ENCODE results near the gene TCP11. TPM values are rescaled to one million over a fixed set of nuclear protein-coding genes. Genes with fewer than 3 reads are reported as not detected.
"Not testable (repeated sequence)": the region's sequence is repeated elsewhere in the genome, so short reads cannot be mapped to it uniquely, and the experiment has no call there.

Gene TCP11
- total RNA-seq, 1 donor from 2014 or later: not detected

DNA sequence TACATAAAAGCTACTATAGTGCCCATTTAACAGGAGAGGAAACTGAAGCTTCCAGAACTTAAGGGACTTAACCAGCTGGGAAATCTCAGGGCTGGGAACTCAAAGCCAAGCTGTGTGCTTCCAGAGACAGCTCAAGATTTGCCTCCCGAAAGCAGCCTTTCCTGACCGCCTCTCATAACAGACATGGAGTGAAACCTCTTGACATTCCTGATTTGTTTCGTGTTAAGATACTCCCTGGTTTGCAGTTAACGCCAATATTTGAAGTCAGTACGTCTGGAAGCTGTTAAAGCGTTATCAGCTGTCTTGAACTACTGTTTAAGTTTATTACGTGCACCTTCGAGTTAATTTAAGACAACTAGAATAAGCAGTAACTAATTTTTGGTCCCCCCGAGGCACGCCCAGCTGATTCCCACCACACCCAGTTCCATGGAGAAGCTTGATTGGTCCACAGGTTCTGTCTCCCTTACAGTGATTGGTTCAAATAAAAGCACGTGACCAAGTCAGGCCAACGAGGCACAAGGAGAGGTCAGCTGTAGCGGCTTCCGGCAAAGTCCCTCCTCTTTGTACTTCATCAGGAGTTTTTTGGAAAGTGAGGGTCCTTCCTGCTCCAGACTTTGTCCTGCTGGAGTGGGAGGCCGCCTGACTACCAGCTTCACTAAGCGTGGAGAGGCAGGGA, 8.9 kb upstream of the TCP11 start:
- intact Hi-C loops (cut with micrococcal nuclease): loop anchor here (5.0 kb wide), 2 partner anchors 57 to 92 kb away; no protein-coding TSS in a partner anchor
- ATAC-seq: no peak
- DNase-seq: no peak

DNA sequence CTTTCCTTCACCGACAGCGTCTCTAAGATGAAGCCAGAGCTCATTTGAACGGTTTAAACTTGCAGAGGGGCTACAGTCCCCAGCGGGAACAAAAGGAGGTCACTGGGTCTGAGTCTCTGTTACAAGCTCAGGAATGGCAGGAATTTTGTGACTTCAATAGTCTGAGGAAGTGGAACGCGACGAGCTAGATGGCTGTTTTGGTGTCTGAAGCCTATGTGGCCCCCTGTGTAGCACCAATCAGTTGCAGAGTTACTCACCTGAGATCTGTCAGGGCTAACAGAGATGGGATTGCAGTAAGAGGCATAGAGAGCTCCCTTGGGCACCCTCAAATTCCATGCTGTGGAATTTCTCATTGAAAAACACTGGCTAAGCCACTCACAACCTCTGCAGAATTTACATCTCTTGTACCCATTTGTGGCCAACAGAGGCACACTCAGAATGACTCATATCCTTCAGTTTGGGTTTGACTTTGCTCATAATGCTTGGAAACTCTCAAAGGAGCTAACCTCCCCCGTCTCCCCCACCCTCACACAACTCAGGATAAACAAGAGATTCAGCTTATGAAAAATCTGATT, 7.1 kb upstream of the TCP11 start:
- ATAC-seq: no peak
- no peak for DNase-seq
- intact Hi-C loops (cut with micrococcal nuclease): loop anchor here (5.0 kb wide), 2 partner anchors 59 to 94 kb away; no protein-coding TSS in a partner anchor

DNA sequence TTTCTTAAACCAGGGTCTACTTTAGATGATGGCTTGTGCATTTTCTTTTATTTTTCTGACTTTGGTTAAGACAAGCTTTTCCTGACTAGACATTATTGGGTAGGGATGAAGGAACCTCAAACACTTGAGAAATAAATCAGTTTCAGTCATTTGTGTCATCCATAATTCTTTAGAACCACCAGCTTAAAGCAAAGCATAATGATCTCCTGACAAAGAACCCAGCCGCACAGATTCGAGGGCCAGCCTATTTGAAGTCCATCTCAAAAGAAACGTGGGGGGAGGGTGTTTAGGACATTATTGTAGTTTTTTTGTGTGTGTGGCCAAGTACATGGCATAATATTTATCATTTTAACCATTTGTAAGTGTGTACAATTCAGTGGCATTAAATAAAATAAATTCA, 6.3 kb upstream of the TCP11 start:
- ATAC-seq: no peak
- intact Hi-C loops (cut with micrococcal nuclease): loop anchor here (5.0 kb wide), 2 partner anchors 60 to 95 kb away; no protein-coding TSS in a partner anchor
- no peak for DNase-seq

DNA sequence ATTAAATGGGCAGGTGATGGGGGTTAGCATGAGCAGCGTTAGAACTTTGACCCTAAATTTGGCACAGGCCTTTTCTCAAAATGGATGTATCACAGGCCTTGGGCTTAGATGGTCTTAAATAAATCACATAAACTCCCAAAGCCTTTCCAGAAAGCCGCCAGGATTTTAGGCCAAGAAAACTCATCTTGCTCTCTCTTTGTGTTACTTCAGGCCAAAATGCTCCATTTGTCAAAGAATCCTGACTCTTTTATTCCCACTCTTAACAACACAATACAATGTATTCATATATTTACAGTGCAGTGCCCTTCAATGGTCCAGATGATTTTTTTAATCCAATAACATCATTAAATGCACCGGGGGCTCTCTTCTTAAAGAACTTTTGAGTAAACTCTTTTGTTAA, 5.9 kb upstream of the TCP11 start:
- intact Hi-C loops (cut with micrococcal nuclease): loop anchor here (5.0 kb wide), 2 partner anchors 60 to 95 kb away; no protein-coding TSS in a partner anchor
- no peak for DNase-seq
- ATAC-seq: no peak

DNA sequence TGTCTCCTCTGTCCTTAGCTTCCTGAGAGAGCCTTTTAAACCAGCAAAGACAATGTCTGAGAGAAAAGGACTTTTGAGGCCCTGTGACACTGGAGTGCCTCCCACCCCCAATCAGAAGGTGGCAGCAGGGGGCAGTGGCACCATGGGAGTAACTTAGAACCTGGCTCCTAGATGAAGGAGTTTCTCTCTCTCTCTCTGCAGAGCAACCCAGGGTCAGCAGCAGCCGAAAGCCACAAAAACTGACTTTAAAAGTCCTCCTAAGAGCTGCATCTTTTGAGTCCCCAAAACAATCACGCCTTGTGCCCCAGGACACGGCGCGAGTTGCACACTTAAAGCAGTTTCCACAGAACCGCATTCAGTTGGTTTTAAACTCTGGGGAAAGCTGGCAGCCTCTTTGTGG, 5.3 kb upstream of the TCP11 start:
- peak; percentile 64 for DNase-seq
- intact Hi-C loops (cut with micrococcal nuclease): loop anchor here (5.0 kb wide), 2 partner anchors 61 to 96 kb away; no protein-coding TSS in a partner anchor

DNA sequence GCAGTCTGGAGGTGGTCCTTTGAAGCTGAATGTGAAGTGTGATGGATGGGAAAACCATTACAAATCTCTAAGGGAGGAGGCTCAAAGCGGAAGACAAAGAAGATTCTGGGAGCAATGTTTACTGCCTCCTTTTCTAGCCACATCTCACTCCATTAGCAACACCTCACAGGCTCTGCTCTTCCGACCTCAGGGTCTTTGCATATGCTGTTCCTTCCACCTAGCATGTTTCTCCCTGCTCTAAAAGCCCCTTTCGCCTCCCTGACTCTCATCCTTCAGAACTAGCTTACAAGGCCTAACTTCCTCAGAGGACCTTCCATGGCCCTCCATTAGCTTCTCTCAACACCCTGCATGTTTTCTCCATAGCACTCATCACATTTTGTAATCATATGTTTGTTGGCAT, 4.6 kb upstream of the TCP11 start:
- DNase-seq (no peak), ATAC-seq (no peak)
- intact Hi-C loops (cut with micrococcal nuclease): loop anchor here (5.0 kb wide), 2 partner anchors 62 to 97 kb away; no protein-coding TSS in a partner anchor

More for the DNA sequence above, 5.3 kb upstream of the TCP11 start:
- ATAC-seq: peak; percentile 93

DNA sequence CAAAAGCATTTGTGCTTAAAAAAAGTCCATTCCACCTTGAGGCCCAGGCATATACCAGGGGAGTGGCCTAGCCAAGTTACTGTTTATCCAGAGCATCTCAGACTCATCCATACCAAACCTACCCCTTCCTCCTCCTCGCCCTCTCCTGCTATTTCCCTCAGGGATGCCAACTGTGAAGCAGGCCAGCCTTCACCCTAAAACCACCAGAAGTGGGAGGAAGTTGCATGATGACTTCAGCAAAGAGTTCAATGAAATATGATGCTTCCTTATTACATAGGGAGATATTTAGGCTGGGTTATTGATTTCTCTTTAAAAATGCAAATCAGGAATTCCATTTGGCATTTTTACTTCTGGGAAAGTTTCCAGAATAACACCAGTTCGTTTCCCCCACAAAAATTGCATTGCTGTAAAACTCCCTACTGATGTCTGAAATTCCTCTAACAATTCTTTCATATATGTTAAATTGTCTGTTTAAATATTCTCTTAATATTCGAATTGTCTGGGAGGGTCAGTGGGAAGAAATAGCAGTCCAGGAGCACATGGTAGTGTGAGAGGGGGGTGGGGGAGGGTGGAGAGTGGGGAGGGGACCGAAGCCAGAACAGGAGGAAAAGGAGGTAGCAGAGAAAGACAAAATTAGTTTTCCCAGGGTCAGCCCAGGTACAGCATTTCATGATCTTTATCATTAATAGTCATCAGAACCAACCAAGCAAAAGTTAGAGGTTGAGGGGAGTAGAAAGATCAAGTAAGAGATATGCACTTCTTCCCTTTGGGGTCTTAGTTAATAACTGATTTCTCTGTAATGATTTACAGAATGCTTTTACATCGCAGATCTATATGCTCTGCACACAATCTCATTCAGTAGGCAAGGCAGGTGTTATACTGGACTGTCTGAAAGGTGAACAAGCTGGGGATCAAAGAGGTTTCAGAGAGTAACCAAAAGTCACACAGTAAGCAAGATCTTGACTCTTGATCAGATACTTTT, 1.7 kb upstream of the TCP11 start:
- no peak for ATAC-seq
- DNase-seq: no peak
- intact Hi-C loops (cut with micrococcal nuclease): no loop called here

DNA sequence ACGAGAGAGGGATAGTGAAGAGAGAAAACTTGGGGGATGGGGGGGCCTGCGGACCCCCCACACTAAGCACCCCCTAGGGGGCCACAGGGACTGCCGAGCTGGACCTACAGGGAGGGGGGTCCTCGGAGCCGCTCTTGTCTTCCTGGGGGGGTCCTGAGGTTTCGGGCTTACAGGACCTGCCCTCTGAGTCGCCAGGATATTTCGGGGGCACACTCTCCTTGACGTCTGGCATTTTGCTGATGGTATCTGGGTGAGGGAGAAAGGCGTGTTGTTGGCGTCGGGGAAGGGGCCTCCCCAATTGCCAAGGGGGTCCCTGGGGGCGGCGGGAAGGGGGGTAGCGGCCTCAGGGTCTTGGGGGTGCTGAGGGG, 516 bp downstream of the TCP11 start:
- DNase-seq (no peak), ATAC-seq (no peak)
- intact Hi-C loops (cut with micrococcal nuclease): loop anchor here (2.0 kb wide), 1 partner anchor 154 kb away; no protein-coding TSS in a partner anchor

DNA sequence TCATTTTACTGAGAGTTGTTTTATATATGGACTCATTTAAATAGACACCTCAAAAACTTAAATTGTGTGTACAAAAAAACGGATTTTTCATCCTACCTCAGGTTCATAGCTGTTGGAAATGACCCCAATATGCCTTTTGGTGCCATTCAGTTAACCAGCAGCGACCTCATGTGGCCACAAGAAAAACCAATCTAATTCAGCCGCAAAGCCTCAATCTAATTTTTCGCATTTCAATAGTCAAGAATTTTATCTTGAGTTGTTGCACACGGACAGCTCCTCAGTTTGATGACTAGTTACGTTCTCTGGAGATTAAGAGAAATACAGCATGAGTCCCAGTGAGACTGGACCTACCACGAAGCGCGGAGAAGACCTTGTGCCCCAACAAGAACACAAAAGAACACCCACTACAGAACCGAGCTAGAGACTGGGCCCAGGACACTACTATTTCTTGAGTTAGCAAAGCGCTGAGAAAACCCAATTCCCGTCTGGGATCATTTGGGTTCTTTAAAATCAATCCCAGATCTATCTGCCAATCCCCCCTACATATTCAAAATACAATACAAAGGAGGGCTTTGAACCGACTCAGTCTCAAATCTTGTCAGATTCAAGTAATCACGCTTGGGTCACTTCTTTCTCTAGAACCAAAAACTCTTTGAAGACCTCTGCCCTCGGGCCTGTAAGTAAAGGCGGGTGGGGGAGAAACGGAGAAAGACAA, 1.1 kb downstream of the TCP11 start:
- ATAC-seq (peak; percentile 61), DNase-seq (no peak)
- intact Hi-C loops (cut with micrococcal nuclease): loop anchor here (2.0 kb wide), 1 partner anchor 153 kb away; no protein-coding TSS in a partner anchor

DNA sequence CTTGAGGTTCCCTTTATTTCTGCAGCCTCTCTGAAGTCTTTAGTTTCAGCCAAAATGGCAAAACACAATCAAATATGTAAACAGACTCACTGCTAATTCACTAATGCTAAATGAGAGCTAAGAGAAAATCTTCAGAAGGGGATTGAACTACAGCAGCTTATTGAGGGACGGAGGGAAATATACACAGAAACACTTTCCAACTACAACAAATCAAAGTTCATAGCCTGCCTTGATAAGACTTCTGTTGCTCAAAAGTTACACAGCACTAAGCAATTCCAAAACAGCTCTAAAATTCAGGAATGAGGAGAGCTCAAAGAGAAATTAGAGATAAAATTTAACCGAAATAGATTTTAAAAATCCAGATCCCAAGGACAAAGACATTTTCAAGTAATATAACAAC, 1.7 kb downstream of the TCP11 start:
- ATAC-seq: no peak
- intact Hi-C loops (cut with micrococcal nuclease): no loop called here

DNA sequence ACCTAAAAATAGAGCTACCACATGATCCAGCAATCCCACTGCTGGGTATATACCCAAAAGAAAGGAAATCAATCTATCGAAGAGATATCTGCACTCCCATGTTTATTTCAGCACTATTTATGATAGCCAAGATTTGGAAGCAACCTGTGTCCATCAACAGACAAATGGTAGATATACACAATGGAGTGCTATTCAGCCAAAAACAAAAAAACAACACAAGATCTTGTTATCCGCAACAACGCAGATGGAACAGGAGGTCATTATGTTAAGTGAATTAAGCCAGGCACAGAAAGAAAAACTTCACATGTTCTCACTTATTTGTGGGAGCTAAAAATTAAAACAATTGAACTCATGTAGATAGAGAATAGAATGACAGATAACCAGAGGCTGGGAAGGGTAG, 2.9 kb downstream of the TCP11 start:
- DNase-seq; intact Hi-C loops (cut with micrococcal nuclease); ATAC-seq: not testable (repeated sequence)

More for the DNA sequence above, 1.7 kb downstream of the TCP11 start:
- no peak for DNase-seq

DNA sequence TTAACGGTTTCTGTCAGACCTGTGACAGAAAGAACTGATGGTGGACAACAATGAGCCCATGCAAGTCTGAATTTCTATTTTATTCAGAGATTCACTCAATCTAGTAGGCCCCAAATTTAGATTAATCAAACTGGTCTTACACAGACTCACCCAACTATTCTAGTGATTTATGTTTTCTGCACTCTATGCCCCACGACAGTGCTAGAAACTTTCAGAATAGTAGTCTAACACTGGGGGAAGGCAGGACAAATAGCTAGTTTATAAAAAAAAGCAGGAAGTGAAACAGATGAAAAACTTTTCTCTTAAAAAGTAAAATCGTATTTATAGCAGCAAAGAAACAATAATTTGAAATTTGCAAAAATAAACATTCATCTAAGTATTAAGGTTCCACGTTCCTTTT, 5.0 kb downstream of the TCP11 start:
- intact Hi-C loops (cut with micrococcal nuclease): no loop called here
- no peak for DNase-seq
- ATAC-seq: no peak

DNA sequence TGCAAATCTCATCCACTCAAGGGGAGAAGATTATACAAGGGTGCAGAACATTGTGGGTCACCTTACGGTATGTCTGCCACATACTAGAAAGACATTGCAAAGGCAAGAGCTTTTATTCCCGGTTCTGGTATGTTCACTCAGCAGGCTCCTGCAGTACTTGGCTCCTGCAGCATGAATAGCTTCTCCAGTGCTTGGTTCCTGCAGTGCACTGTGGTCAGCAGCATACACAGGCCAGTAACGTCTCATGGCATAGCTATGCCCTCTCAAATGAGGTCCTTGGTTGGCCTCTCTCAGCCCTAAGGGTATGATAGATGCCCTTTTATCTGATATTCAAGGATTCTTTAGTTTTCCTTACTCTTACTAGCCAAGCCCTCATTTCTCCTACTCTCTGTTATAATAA, 12.6 kb downstream of the TCP11 start:
- intact Hi-C loops (cut with micrococcal nuclease): no loop called here
- no peak for DNase-seq
- no peak for ATAC-seq

DNA sequence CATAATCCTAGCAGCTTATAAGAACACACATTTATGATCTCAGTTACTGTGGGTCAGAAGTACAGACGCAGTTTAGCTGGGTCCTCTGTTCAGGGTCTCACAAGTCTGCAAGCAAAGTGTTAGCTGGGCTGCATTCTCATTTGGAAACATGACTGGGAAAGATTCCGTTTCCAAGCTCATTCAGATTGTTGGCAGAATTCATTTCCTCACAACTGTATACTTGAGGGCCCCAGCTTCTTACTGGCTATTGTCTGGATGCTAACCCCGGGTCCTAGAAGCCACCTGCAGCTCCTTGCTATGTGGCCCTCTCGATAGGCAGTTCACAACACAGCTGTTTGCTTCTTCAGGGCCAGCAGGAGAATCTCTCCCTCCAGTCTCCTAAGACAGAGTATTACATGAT, 13.1 kb downstream of the TCP11 start:
- ATAC-seq (no peak), DNase-seq (no peak)
- intact Hi-C loops (cut with micrococcal nuclease): no loop called here

DNA sequence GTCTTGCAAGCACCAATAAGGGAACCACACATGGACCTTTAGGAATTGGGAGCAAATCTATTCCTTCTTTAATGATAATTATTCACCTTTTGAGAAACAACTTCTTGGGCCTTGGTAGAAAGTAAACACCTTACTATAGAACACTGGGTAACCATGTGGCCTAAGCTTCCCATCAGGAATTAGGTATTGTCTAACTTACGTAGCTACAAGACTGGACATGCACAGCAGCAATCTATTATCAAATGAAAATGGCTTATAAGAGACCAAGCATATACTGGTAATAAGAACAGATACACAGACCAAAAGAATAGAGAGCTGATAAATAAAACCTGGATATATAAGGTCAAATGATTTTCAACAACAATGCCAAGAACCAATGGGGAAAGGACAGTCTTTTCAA, 16.8 kb downstream of the TCP11 start:
- no peak for ATAC-seq
- intact Hi-C loops (cut with micrococcal nuclease): no loop called here
- DNase-seq: no peak

DNA sequence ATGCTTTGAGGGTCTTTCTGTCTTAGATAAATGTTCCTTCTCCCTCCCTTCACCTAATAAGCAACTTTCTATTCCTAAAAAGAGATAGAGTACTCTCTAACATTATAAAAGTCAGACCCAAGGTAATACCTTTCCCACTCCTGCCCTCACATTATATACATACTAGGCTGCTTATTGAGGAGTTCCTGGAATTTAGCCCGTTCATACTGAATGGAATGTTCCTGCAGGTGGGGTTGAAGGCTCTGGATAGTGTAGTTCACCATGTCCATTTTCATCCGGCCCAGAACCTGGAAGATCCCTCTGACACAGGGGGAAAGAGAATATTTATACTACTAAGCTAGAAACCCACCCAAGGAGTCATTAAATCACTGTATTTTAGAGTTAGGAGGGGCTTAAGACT, 20.4 kb downstream of the TCP11 start:
- intact Hi-C loops (cut with micrococcal nuclease): no loop called here
- ATAC-seq: no peak
- DNase-seq: no peak

DNA sequence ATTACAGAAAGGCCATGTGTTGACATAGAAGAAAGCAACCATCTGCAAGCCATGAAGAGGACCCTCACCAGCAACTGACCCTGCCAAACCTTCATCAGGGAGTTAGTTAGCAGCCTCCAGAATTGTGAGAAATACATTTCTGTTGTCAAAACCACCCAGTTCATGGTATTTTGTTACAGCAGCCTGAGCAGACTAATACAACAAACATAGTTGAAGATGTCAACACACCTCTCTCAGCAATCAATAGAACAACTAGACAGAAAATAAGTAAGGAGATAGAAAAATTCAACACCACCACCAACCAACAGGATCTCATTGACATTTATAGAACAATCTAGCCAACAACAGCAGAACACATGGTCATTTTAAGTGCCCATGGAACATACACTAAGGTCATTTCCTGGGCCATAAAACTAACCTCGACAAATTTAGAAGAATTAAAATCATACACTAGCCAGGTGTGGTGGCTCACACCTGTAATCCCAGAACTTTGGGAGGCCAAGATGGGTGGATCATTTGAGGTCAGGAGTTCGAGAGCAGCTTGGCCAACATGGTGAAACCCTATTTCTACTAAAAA, 32.7 kb downstream of the TCP11 start:
- intact Hi-C loops (cut with micrococcal nuclease): no loop called here
- ATAC-seq (no peak), DNase-seq (no peak)

DNA sequence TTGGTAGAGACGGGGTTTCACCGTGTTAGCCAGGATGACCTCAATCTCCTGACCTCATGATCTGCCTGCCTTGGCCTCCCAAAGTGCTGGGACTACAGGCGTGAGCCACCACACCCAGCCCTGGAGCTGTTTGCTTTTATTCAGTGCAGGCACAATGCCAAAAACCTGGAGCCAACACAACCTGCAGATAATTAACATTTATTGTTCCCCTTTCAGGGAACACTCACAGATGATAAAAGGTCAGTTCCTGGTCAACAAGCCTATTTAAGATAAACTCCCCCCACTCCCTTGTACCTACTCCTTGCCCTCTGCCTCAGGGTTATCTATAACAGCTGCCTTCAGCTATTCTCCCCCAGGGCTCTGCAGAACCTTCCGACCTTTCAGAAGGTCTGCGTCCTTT, 33.4 kb downstream of the TCP11 start:
- intact Hi-C loops (cut with micrococcal nuclease); ATAC-seq; DNase-seq: not testable (repeated sequence)

DNA sequence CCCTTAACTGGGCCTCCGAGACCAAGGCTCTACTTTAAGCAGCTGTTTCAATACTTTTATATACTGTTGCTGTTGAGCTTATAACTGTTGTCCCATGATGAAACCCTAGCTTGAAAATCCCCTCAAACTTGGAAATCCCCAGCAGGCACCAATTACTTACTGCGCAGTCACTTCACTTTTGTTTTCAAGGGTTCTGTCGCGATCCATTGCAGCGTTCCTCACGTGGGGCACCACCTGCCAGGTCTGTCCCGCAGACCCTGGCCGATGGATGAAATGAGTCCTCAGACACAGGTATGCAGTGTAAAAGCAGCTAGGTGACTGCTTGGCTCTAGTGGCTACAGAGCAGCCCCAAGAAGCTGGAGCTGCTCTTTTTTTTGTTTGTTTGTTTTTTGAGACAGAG, 33.9 kb downstream of the TCP11 start:
- ATAC-seq; DNase-seq; intact Hi-C loops (cut with micrococcal nuclease): not testable (repeated sequence)
